Fibroblast of pulmonary artery (primary cell): Measurements from ENCODE around the gene MRPL53.

ENCODE experiments used
- DNase-seq: peaks from one replicate; pipeline ENCODE4 v3.0.0-alpha.2; 2010; ENCODE audit warnings: low read depth
- H3K4me3 ChIP-seq: replicated peaks from 2 replicates; pipeline ENCODE4 v1.5.1; 2011; ENCODE audit warnings: low read depth, mild to moderate bottlenecking, control low read depth, low read length, moderate library complexity
- CTCF ChIP-seq: IDR thresholded peaks from 2 replicates; pipeline ENCODE4 v1.5.1; 2011; ENCODE audit warnings: mild to moderate bottlenecking, control low read depth, low read length, inconsistent platforms; ENCODE audit errors: missing control alignments

The MRPL53 gene

DNA sequence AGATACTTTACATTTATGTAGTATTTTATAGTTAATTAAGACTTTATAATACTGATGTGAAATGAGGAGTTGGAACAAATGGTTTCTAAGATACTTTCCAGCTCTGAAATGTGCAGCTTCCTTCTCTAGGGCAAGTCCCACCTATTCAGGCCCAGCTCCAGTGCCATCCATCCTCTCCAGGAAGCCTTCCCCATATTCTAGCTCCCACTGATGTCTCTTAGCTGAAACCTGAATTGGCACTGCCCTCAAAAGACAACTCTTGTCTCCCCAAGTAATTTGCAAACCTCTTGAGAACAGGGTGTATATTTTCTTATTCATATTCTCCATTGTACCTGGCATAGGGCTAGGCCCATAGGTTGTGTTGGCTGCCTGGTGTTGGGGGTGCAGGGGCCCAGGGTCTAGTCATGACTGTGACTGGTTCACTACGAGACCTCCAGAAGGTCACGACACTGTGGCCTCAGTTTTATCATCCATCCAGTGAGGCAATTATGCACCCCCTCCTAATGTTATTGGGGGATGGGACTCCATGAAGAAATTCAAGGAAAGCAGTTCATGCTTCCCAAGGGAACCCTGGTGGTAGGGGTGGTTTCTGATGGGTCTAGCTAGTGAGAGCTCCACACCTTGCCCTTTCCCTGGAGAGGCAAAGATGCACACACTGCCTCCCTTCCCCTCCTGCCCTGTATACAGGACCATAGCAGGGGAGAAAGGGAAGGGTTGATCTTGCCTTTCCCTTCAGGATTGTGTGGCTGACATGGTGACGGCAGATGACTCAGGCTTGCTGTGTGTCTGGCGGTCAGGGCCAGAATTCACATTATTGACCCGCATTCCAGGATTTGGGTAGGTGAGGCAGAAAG is 48.1 kb downstream of the MRPL53 start:
- no peak for DNase-seq
- no peak overlapping the region for H3K4me3 ChIP-seq
- TF ChIP-seq CTCF = no peak

DNA sequence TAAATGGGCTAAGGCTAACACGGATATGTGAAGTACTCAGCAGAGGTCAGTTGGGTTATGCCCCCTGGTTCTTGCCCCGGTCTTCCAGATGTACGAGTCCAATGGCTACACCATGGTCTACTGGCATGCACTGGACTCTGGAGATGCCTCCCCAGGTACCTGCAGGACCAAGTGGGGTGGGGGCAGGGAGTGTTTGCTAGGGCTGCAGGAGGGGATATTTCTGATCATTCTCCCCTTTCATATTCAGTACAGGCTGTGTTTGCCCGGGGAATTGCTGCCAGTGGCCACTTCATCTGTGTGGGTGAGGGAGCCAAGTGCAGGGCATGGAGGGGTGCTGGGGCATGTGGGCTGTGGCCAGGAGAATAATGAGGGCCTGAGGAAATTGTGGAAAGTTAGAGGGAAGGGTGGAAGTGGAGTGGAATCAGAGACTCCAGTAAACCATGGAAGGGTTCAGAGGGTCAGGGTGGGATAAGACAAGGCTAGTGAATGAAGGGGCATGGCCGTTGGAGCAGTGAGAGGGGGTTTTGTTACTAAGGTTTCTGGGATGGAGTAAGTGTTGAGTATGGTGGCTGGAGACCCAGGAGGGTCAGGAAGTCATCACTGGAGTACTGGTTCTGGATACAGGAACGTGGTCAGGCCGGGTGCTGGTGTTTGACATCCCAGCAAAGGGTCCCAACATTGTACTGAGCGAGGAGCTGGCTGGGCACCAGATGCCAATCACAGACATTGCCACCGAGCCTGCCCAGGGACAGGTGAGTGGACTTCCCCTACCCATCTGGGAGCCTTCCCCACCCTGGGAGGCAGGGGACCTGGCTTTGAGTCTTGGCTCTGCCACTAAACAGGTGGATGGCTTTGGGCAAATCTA is 49.0 kb downstream of the MRPL53 start:
- no peak overlapping the region for H3K4me3 ChIP-seq
- TF ChIP-seq CTCF = no peak
- DNase-seq = no peak
